Skin epidermis (tissue), 12 donors: ENCODE measurements around the gene FRZB.

Experiments used
- H3K27ac ChIP-seq, 21 experiments: fragments of 200-600 bp; sonication (generic) in 11 of 21; one replicate each; pipeline ENCODE4 v1.5.0; 2020; ENCODE audit warnings: mild to moderate bottlenecking in 3 of 21, inconsistent platforms in 2 of 21, moderate library complexity in 2 of 21
- H3K4me3 ChIP-seq, 7 experiments: fragments of 200-600 bp; sonication (generic) in 2 of 7; one replicate each; pipeline ENCODE4 v1.5.0; 2020; ENCODE audit warnings: inconsistent platforms in 2 of 7, mild to moderate bottlenecking in 2 of 7, moderate library complexity in 1 of 7

Gene FRZB

GRCh38 chr2:182852801-182853200 is 13.6 kb downstream of the FRZB start:
- Histone ChIP-seq H3K4me3 (no peak overlapping the region), H3K27ac (no peak overlapping the region)

GRCh38 chr2:182852090-182852489 is 14.3 kb downstream of the FRZB start:
- Histone ChIP-seq H3K27ac (no peak overlapping the region), H3K4me3 (no peak overlapping the region)

GRCh38 chr2:182845794-182846417 is 20.5 kb downstream of the FRZB start:
- H3K4me3 ChIP-seq: no peak overlapping the region

GRCh38 chr2:182836451-182836850 is 30.0 kb downstream of the FRZB start:
- Histone ChIP-seq H3K27ac (no peak overlapping the region), H3K4me3 (no peak overlapping the region)

More at GRCh38 chr2:182845794-182846417, 20.5 kb downstream of the FRZB start:
- H3K27ac ChIP-seq: no peak overlapping the region

- no peak overlapping the region for H3K27ac ChIP-seq
- no peak overlapping the region for H3K4me3 ChIP-seq
These were observed 32.1 kb downstream of the FRZB start for GRCh38 chr2:182834293-182834692.

- Histone ChIP-seq H3K27ac (no peak overlapping the region), H3K4me3 (no peak overlapping the region)
These were observed 33.2 kb downstream of the FRZB start for GRCh38 chr2:182833084-182833854.

- no peak overlapping the region for H3K4me3 ChIP-seq
- no peak overlapping the region for H3K27ac ChIP-seq
These were observed 34.5 kb downstream of the FRZB start for GRCh38 chr2:182831921-182832320.

GRCh38 chr2:182831101-182831500 is 35.3 kb downstream of the FRZB start:
- Histone ChIP-seq H3K4me3 (no peak overlapping the region), H3K27ac (no peak overlapping the region)

DNA sequence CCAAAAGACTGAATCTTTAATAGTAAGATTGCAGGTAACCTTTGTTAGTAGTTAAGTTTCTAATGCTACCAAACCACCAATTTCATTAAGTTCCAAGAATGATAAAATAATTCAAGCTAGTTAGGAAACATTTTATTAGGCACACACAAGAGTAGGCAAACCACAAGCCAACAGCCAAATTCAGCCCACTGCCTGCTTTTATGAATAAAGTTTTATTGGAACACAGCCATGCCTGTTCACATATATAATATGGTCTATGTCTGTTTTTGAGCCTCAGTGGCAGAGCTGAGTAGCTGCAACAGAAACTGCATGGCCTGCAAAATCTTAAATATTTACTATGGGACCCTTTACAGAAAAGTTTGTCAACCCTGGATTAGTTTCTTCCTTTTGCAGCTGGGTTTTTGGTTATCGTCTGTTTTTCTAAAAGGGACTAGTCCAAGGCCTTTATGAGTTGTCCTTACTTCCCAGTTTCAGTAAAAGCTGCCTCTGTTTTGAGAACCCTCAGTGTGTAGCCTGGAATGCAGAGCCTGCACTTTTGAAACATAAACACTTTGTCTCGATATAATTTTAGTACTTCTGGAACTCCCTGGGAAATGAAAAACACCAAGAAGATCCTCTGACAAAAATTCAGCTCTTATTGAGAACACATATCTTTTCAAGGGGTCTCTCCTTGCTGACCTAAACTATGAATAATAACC is 39.1 kb downstream of the FRZB start:
- Histone ChIP-seq H3K4me3 (no peak overlapping the region), H3K27ac (no peak overlapping the region)

DNA sequence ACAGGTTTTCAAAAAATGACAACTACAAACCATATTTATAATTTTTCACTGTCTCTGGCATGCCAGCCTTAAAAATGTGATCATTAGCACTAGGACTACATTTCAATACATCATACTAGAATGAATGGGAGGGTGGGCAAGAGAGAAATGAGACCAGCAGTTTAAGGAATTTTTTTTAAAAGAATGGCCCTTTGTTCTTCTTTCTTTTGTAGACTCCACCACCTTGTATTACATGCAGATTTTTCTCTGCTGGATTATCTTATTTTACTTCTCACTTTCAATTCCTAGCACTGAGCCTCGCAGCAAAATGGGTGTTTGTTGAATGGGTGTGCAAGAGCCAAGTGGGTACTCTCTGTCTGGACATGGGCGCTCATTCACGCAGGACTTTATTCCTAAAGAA is 39.9 kb downstream of the FRZB start:
- Histone ChIP-seq H3K4me3 (no peak overlapping the region), H3K27ac (no peak overlapping the region)

- no peak overlapping the region for H3K27ac ChIP-seq
- no peak overlapping the region for H3K4me3 ChIP-seq
These were observed 40.4 kb downstream of the FRZB start for GRCh38 chr2:182826064-182826463.

GRCh38 chr2:182824767-182825158 is 41.7 kb downstream of the FRZB start:
- Histone ChIP-seq H3K4me3 (no peak overlapping the region), H3K27ac (no peak overlapping the region)

DNA sequence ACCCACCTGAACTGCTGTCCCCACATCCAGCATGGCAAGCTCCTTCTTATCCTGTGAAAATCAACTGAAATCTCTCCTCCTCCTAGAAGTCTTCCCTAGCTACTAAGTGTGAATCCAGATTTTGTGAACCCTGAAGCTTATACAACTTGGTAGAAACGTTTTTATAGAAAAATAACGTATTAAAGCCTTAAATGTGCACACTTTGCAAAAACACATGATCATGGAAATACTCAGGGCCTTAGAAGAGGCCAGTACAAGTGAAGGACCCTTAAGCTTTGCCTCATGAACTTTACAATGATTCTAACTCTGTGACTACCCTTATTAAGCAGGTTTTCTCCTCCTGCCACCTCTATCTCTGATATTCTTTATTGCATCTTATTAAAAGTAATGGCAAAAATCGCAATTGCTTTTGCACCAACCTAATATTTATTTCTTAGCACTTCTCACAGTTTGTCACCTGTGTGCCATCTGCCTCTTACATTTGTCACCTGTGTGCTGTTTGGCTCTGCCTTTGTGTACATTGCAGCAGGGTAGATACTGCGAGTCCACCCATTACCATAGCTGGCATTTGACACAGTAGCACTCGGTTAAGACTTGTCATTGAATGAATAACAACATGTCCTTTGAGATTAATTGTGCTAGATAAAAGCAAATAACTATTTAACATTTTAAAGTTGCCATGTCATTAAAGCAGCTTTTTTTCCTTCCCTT is 42.2 kb downstream of the FRZB start:
- Histone ChIP-seq H3K4me3 (no peak overlapping the region), H3K27ac (no peak overlapping the region)

GRCh38 chr2:182822733-182823132 is 43.7 kb downstream of the FRZB start:
- H3K4me3 ChIP-seq: no peak overlapping the region

GRCh38 chr2:182821182-182821581 is 45.3 kb downstream of the FRZB start:
- Histone ChIP-seq H3K4me3 (no peak overlapping the region), H3K27ac (no peak overlapping the region)

More at GRCh38 chr2:182822733-182823132, 43.7 kb downstream of the FRZB start:
- H3K27ac ChIP-seq: no peak overlapping the region

GRCh38 chr2:182819412-182819811 is 47.0 kb downstream of the FRZB start:
- no peak overlapping the region for H3K27ac ChIP-seq

DNA sequence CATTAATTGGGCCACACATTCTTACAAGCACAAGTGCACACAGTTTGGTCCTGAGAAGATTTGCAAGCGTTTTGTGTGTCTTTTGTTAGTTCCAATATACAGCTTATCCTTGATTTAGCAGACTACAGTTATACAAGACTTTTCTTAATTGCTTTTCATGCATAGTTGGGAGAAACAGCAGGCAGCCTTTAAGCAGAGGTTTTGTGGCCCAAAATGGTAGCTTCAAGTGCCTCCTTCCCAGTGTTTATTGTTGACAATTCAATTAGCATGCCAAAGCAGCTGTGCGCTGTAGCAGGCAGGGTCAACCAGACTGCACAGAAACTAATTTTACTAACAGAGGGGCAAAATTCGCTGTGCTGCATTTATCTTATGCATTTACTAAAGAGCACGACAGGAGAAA is 47.5 kb downstream of the FRZB start:
- no peak overlapping the region for H3K4me3 ChIP-seq
- H3K27ac ChIP-seq: no peak overlapping the region

More at GRCh38 chr2:182819412-182819811, 47.0 kb downstream of the FRZB start:
- H3K4me3 ChIP-seq: no peak overlapping the region

DNA sequence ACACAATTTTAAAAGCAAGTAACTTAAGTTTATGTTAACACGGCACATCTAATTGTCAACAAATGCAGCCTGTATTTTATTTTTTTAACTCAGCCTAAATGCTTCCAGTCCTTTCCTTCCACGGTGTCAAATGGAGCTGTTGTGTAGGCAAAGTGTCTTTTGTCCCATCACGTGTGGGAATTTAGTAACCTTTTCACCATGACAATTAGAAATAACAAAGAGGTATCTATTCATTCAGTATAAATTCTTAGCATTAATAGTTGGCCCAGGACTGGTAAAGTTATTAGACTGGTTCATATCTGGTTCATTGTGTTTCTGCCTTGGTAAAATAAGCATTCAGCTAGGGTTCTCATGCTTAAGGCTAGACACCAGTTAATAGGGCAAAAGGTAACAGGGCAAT is 47.9 kb downstream of the FRZB start:
- H3K27ac ChIP-seq: no peak overlapping the region

GRCh38 chr2:182817558-182817957 is 48.9 kb downstream of the FRZB start:
- Histone ChIP-seq H3K4me3 (no peak overlapping the region), H3K27ac (no peak overlapping the region)

More for the DNA sequence above, 47.9 kb downstream of the FRZB start:
- H3K4me3 ChIP-seq: no peak overlapping the region

GRCh38 chr2:182816866-182817265 is 49.6 kb downstream of the FRZB start:
- Histone ChIP-seq H3K27ac (no peak overlapping the region), H3K4me3 (no peak overlapping the region)
